ENCODE results near the gene CADM4. TPM values are rescaled to one million over a fixed set of nuclear protein-coding genes. Genes with fewer than 3 reads are reported as not detected.

CADM4 gene
- total and polyA plus RNA-seq, 5 donors from 2014 or later = 0.30 TPM; not detected in 4

DNA sequence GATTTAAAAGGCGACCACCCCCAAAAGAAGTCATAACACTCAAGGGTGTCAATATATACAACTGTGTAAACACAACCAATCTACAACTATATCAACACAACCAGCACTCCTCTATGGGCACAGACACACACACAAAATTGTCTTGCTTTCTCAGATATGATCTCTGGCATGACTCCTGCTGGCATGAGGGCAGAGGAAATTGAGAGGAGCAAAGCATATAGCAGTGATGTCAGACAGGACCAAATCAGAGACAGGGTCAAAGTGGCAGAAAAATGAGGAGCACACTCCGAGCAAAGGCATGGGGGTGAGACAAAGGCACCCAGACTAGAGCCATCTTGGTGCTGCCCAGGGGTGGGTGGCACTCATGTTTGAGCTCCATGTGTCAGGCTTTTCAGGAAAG, 53.3 kb downstream of the CADM4 start:
- Mint-ChIP-seq H3K4me3 (no peak overlapping the region), H3K9me3 (no peaks in the 10 kb centered on the region)

DNA sequence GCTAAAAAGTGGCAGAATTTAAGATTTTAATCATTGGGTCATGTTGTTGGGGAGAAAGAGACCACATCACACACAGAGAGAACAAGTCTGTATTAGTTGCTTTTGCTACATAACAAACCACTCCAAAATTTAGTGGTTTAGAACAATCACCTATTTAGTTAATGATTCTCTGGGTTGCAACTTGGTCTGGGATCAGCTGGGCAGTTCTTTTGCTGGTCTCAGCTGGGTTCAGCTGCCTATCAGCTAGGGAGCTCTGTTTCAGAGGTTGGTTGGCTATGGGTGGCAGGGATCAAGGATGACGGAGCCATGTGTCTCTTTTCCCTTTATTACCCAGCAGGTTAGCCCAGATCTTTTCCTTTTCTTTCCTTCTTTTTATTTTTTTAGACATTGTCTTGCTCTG, 55.2 kb downstream of the CADM4 start:
- no peak overlapping the region for H3K27ac ChIP-seq (ENCODE audit: insufficient read depth, low read length, poor library complexity, severe bottlenecking)
- ATAC-seq (ENCODE audit: low read depth in 2 of 2) = no peak

More for the DNA sequence above, 53.3 kb downstream of the CADM4 start:
- ATAC-seq (ENCODE audit: low read depth in 2 of 2) = no peak
- peaks cover 12% of the 10 kb centered on the region for H3K36me3 Mint-ChIP-seq
- Histone ChIP-seq H3K4me3 (ENCODE audit: low read depth, low read length) (no peak overlapping the region), H3K9me3 (ENCODE audit: control insufficient read depth in 2 of 2, low read length in 2 of 2) (no peaks in the 10 kb centered on the region), H3K27me3 (ENCODE audit: control insufficient read depth, insufficient read depth, low read length) (no peaks in the 10 kb centered on the region), H3K4me1 (ENCODE audit: control insufficient read depth, insufficient read depth, low read length, poor library complexity, severe bottlenecking) (no peaks in the 10 kb centered on the region), H3K36me3 (ENCODE audit: control insufficient read depth, insufficient read depth, low read length) (no peaks in the 10 kb centered on the region), H3K27ac (ENCODE audit: insufficient read depth, low read length, poor library complexity, severe bottlenecking) (no peak overlapping the region)
- H3K4me1 Mint-ChIP-seq = peaks cover 0 to 21% (median 8%) of the 10 kb centered on the region in 4 donors
- H3K27me3 Mint-ChIP-seq = no peaks in the 10 kb centered on the region
- peak overlapping the region in 2 of 3 donors; percentile 9 to 18 for H3K27ac Mint-ChIP-seq
- DNase-seq = no peak

DNA sequence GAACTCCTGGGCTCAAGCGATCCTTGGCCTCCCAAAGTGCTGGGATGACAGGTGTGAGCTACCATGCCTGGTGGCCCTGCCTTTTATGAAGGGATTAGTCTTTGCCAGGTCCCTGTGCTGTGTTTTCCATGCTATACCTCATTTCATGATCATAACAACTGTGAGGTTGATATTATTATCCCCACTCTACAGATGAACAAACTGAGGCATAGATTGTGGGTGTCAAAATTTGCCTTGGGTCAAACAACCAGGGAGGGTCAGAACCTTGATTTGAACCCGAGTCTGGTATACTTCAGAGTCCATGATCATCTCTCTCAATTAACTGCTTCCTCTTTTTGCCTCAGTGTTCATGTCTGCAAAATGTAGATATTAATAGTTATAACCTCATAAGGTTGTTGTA, 57.2 kb downstream of the CADM4 start:
- no peak for DNase-seq
- H3K9me3 Mint-ChIP-seq = no peaks in the 10 kb centered on the region
- H3K4me3 Mint-ChIP-seq = peak overlapping the region in 1 of 4 donors; percentile 18
- Histone ChIP-seq H3K4me1 (ENCODE audit: control insufficient read depth, insufficient read depth, low read length, poor library complexity, severe bottlenecking) (no peaks in the 10 kb centered on the region), H3K9me3 (ENCODE audit: control insufficient read depth in 2 of 2, low read length in 2 of 2) (no peaks in the 10 kb centered on the region), H3K36me3 (ENCODE audit: control insufficient read depth, insufficient read depth, low read length) (no peaks in the 10 kb centered on the region), H3K27me3 (ENCODE audit: control insufficient read depth, insufficient read depth, low read length) (no peaks in the 10 kb centered on the region), H3K27ac (ENCODE audit: insufficient read depth, low read length, poor library complexity, severe bottlenecking) (no peak overlapping the region), H3K4me3 (ENCODE audit: low read depth, low read length) (no peak overlapping the region)
- H3K36me3 Mint-ChIP-seq = peaks cover 3% of the 10 kb centered on the region
- ATAC-seq (ENCODE audit: low read depth in 2 of 2) = no peak
- H3K4me1 Mint-ChIP-seq = peaks cover 0 to 15% (median 8%) of the 10 kb centered on the region in 4 donors
- peak overlapping the region in 1 of 3 donors; percentile 60 for H3K27ac Mint-ChIP-seq
- no peaks in the 10 kb centered on the region for H3K27me3 Mint-ChIP-seq

More for the DNA sequence above, 55.2 kb downstream of the CADM4 start:
- peaks cover 3% of the 10 kb centered on the region for H3K36me3 Mint-ChIP-seq
- peak overlapping the region in 1 of 4 donors; percentile 24 for H3K4me3 Mint-ChIP-seq
- no peaks in the 10 kb centered on the region for H3K4me1 ChIP-seq (ENCODE audit: control insufficient read depth, insufficient read depth, low read length, poor library complexity, severe bottlenecking)
- peaks cover 0 to 14% (median 9%) of the 10 kb centered on the region in 4 donors for H3K4me1 Mint-ChIP-seq
- peak overlapping the region in 2 of 3 donors; percentile 56 to 62 for H3K27ac Mint-ChIP-seq
- H3K27me3 ChIP-seq (ENCODE audit: control insufficient read depth, insufficient read depth, low read length) = no peaks in the 10 kb centered on the region
- no peaks in the 10 kb centered on the region for H3K9me3 ChIP-seq (ENCODE audit: control insufficient read depth in 2 of 2, low read length in 2 of 2)
- DNase-seq = no peak
- no peak overlapping the region for H3K4me3 ChIP-seq (ENCODE audit: low read depth, low read length)
- H3K27me3 Mint-ChIP-seq = no peaks in the 10 kb centered on the region
- no peaks in the 10 kb centered on the region for H3K9me3 Mint-ChIP-seq
- no peaks in the 10 kb centered on the region for H3K36me3 ChIP-seq (ENCODE audit: control insufficient read depth, insufficient read depth, low read length)

DNA sequence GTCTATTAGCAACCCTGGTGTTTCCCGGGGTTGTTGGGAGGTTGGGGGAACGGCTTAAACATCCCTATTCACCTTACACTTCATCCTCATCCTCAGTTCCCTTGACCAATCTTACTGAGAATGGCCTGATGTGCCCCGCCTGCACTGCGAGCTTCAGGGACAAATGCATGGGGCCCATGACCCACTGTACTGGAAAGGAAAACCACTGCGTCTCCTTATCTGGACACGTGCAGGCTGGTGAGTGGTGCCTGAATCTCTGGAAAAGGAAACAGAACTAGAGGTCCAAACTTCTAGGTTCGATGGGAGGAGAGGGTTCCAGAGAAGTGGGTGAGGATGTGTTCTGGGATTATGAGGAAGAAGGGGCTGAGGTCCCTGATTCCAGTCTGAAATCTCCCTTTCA, 58.2 kb downstream of the CADM4 start:
- peaks cover 3% of the 10 kb centered on the region for H3K36me3 Mint-ChIP-seq
- no peaks in the 10 kb centered on the region for H3K36me3 ChIP-seq (ENCODE audit: control insufficient read depth, insufficient read depth, low read length)
- peaks cover 5% of the 10 kb centered on the region for H3K27me3 Mint-ChIP-seq
- H3K4me3 Mint-ChIP-seq = peak overlapping the region in 1 of 4 donors; percentile 70
- ATAC-seq (ENCODE audit: low read depth in 2 of 2) = no peak
- no peaks in the 10 kb centered on the region for H3K27me3 ChIP-seq (ENCODE audit: control insufficient read depth, insufficient read depth, low read length)
- no peak overlapping the region for H3K27ac ChIP-seq (ENCODE audit: insufficient read depth, low read length, poor library complexity, severe bottlenecking)
- H3K4me3 ChIP-seq (ENCODE audit: low read depth, low read length) = no peak overlapping the region
- DNase-seq = no peak
- H3K27ac Mint-ChIP-seq = no peak overlapping the region
- H3K9me3 ChIP-seq (ENCODE audit: control insufficient read depth in 2 of 2, low read length in 2 of 2) = no peaks in the 10 kb centered on the region
- H3K4me1 ChIP-seq (ENCODE audit: control insufficient read depth, insufficient read depth, low read length, poor library complexity, severe bottlenecking) = no peaks in the 10 kb centered on the region
- peaks cover 0 to 16% (median 9%) of the 10 kb centered on the region in 4 donors for H3K4me1 Mint-ChIP-seq
- H3K9me3 Mint-ChIP-seq = no peaks in the 10 kb centered on the region

DNA sequence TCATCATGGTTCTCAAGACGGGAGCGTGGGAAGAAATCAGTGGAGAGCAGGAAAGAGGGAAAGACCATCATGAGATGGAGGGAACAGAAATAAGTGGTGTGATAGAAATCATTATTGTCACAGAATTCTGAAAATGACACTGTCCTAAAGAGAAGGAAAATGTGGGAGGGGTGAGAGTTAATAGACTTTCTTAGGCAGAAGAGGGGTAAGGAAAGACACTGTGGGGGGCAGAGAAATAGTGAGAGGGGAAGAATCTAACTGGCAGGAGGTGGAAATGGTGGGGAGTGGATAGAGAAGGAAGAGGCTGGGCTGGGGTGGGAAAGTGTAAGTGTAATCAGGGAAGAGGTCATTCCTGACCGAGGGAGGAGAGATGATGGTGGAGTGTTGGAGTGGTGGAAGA, 60.9 kb downstream of the CADM4 start:
- Mint-ChIP-seq H3K9me3 (no peaks in the 10 kb centered on the region), H3K4me1 (peaks cover 0 to 29% (median 13%) of the 10 kb centered on the region in 4 donors), H3K36me3 (no peaks in the 10 kb centered on the region), H3K4me3 (peak overlapping the region in 2 of 4 donors; percentile 19 to 76), H3K27me3 (peaks cover 10% of the 10 kb centered on the region), H3K27ac (peak overlapping the region in 1 of 3 donors; percentile 86)
- Histone ChIP-seq H3K27me3 (ENCODE audit: control insufficient read depth, insufficient read depth, low read length) (no peaks in the 10 kb centered on the region), H3K4me1 (ENCODE audit: control insufficient read depth, insufficient read depth, low read length, poor library complexity, severe bottlenecking) (peaks cover 18% of the 10 kb centered on the region), H3K27ac (ENCODE audit: insufficient read depth, low read length, poor library complexity, severe bottlenecking) (no peak overlapping the region), H3K4me3 (ENCODE audit: low read depth, low read length) (no peak overlapping the region), H3K9me3 (ENCODE audit: control insufficient read depth in 2 of 2, low read length in 2 of 2) (no peaks in the 10 kb centered on the region), H3K36me3 (ENCODE audit: control insufficient read depth, insufficient read depth, low read length) (no peaks in the 10 kb centered on the region)
- ATAC-seq (ENCODE audit: low read depth in 2 of 2) (no peak), DNase-seq (no peak)

DNA sequence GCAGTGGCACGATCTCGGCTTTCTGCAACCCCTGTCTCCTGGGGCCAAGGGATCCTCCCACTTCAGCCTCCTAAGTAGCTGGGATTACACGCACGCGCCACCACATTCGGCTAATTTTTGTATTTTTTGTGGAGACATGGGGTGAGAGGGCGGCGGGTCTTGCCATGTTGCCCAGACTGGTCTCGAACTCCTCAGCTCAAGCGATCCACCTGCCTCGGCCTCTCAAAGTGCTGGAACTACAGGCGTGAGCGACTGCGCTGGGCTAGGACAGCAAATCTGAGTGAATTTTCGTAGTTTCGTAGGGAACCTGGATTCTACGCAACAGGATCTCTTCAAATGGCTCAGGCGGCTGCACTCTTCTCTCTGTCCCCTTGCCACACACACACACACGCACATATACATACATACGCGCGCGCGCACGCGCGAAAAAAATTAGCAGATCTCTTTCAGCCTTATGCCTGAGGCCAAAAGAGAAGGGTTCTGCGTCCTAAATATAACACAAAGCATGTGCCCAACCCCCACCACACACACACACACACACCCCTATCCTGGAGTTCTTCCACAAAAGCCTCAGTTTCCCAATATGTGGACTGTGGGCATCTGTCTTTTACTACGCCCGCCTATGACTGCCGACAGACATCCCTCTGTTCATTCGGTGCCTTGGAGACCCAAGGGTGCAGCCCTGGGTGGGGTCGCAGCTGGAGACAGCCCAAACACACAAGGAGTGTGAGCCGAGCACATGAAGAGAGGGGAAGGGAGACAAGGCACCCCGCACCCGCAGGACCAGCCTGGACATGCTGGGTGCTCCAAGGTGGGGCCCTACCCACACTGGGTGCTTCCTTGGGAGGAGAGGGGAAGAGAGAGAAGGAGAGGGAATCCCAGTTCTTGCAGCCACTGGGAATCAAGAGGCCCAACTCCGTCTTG, 63.4 kb downstream of the CADM4 start:
- Histone ChIP-seq H3K4me1 (ENCODE audit: control insufficient read depth, insufficient read depth, low read length, poor library complexity, severe bottlenecking) (peaks cover 20% of the 10 kb centered on the region), H3K27me3 (ENCODE audit: control insufficient read depth, insufficient read depth, low read length) (no peaks in the 10 kb centered on the region), H3K4me3 (ENCODE audit: low read depth, low read length) (peak overlapping the region; percentile 53), H3K36me3 (ENCODE audit: control insufficient read depth, insufficient read depth, low read length) (peaks cover 4% of the 10 kb centered on the region), H3K27ac (ENCODE audit: insufficient read depth, low read length, poor library complexity, severe bottlenecking) (peak overlapping the region; percentile 76), H3K9me3 (ENCODE audit: control insufficient read depth in 2 of 2, low read length in 2 of 2) (no peaks in the 10 kb centered on the region)
- H3K4me3 Mint-ChIP-seq = peak overlapping the region; percentile 44 to 97 (median 76)
- H3K9me3 Mint-ChIP-seq = no peaks in the 10 kb centered on the region
- H3K36me3 Mint-ChIP-seq = peaks cover 10% of the 10 kb centered on the region
- H3K27me3 Mint-ChIP-seq = peaks cover 10% of the 10 kb centered on the region
- peaks cover 6 to 46% (median 22%) of the 10 kb centered on the region in 4 donors for H3K4me1 Mint-ChIP-seq
- no peak for ATAC-seq (ENCODE audit: low read depth in 2 of 2)
- peak overlapping the region; percentile 48 to 99 (median 98) for H3K27ac Mint-ChIP-seq
- DNase-seq = no peak

DNA sequence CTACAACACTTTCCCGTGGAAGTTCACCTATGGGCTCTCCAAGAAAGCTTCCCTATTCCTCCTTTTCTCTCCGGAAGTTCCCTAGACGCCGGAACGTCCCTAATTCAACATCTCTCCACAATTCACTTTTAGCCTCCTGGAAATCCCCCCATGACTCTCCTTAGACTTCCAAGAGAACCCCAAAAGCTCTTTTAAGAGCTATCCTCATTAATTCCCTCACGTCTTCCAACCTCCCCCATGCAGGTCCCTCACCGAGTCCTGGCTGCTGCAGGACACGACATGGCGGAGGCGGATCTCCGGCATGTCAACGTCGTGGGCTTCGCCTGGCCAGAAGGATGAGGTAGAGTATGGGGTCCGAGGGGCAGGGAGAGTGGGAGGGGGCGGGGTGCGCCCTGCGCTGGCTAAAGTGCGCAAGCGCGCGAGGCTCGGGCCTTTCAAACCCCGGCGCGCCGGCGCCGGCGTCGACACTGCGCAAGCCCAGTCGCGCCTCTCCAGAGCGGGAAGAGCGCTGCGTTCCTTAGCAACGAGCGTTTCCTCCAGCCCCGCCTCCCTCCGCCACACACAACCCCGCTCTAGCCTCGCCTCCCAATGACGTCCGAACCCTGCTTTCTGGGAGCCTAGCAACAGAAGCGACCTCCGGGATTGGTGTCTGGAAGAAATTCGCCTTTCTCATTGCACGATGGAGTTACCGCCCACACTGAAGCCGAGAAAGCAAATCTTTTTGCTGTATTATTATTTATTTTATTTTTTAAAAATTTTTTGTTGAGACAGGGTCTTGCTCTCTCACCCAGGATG, 64.3 kb downstream of the CADM4 start, which contains the start of the genes PINLYP and XRCC1:
Gene PINLYP (plus strand): TSS at position 646 of the 795 bp plus-strand sequence. CDS start 1,391 bp downstream, outside the sequence.
Gene XRCC1 (minus strand): TSS at position 372 of the 795 bp plus-strand sequence. CDS start 69 bp downstream, at position 303.
- peaks cover 7 to 53% (median 28%) of the 10 kb centered on the region in 4 donors for H3K4me1 Mint-ChIP-seq
- ATAC-seq (ENCODE audit: low read depth in 2 of 2) (peak; percentile 98), DNase-seq (peak; percentile 95 to 98 (median 97))
- no peaks in the 10 kb centered on the region for H3K27me3 ChIP-seq (ENCODE audit: control insufficient read depth, insufficient read depth, low read length)
- peak within 1 kb of the TSS; percentile 95 for H3K4me3 ChIP-seq (ENCODE audit: low read depth, low read length)
- H3K27me3 Mint-ChIP-seq = peaks cover 10% of the 10 kb centered on the region
- H3K27ac ChIP-seq (ENCODE audit: insufficient read depth, low read length, poor library complexity, severe bottlenecking) = peak within 1 kb of the TSS; percentile 81
- peaks cover 20% of the 10 kb centered on the region for H3K4me1 ChIP-seq (ENCODE audit: control insufficient read depth, insufficient read depth, low read length, poor library complexity, severe bottlenecking)
- no peaks in the 10 kb centered on the region for H3K9me3 ChIP-seq (ENCODE audit: control insufficient read depth in 2 of 2, low read length in 2 of 2)
- H3K36me3 Mint-ChIP-seq = peaks cover 18% of the 10 kb centered on the region
- peak within 1 kb of the TSS; percentile 95 to 100 (median 97) for H3K4me3 Mint-ChIP-seq
- H3K27ac Mint-ChIP-seq = peak within 1 kb of the TSS; percentile 76 to 99 (median 98)
- peaks cover 4% of the 10 kb centered on the region for H3K36me3 ChIP-seq (ENCODE audit: control insufficient read depth, insufficient read depth, low read length)
- no peaks in the 10 kb centered on the region for H3K9me3 Mint-ChIP-seq
